Gastrocnemius medialis (tissue), 4 donors: Measurements from ENCODE around the gene CXCL8. TPM values are rescaled to one million over a fixed set of nuclear protein-coding genes. Genes with fewer than 3 reads are reported as not detected.
A peak's percentile ranks its signal among the peaks of the same experiment; 100 is the strongest.
"Not testable (repeated sequence)": the region's sequence is repeated elsewhere in the genome, so short reads cannot be mapped to it uniquely, and the experiment has no call there.

Experiments used
- ATAC-seq, 2 donors: fragments of 150-250 bp; one replicate each; pipeline ENCODE4 v1.9.1; 2016
- DNase-seq, 2 donors: peaks; one replicate each; pipeline ENCODE4 v3.0.0-alpha.2; 2019
- H3K27ac ChIP-seq, 4 donors: fragments of 200-600 bp; sonication (generic); 1 replicate in 1 of 4; 2 replicates in 3 of 4; pipeline ENCODE4 v1.5.1; 2016 to 2018; ENCODE audit warnings: mild to moderate bottlenecking in 2 of 4, moderate library complexity in 1 of 4
- H3K27me3 ChIP-seq, 3 donors: fragments of 200-600 bp; sonication (generic) in 2 of 3; 1 replicate in 1 of 3; 2 replicates in 2 of 3; pipeline versions ENCODE4 v1.5.1 to v1.6.0; 2016 to 2019; ENCODE audit warnings: mild to moderate bottlenecking in 1 of 3, moderate library complexity in 1 of 3
- H3K36me3 ChIP-seq, 2 donors: fragments of 200-600 bp; sonication (generic) in 1 of 2; one replicate each; pipeline ENCODE4 v1.5.1; 2017 to 2018
- H3K4me1 ChIP-seq, 2 donors: fragments of 200-600 bp; sonication (generic) in 1 of 2; one replicate each; pipeline ENCODE4 v1.5.1; 2016 to 2017; ENCODE audit warnings: mild to moderate bottlenecking in 2 of 2
- H3K4me3 ChIP-seq, 4 donors: fragments of 200-600 bp; sonication (generic) in 3 of 4; 1 replicate in 1 of 4; 2 replicates in 3 of 4; pipeline ENCODE4 v1.5.1; 2016 to 2019; ENCODE audit warnings: mild to moderate bottlenecking in 2 of 4
- H3K9me3 ChIP-seq, 3 donors: fragments of 200-600 bp; sonication (generic) in 2 of 3; 1 replicate in 1 of 3; 2 replicates in 2 of 3; pipeline ENCODE4 v1.5.1; 2016 to 2019
- CTCF ChIP-seq, 5 experiments: fragments of 450-650 bp in 3 of 5; fragments of 200-600 bp in 2 of 5; sonication (generic) in 2 of 5; IDR thresholded peaks in 4 of 5; conservative IDR thresholded peaks in 1 of 5; 1 replicate in 4 of 5; 2 replicates in 1 of 5; pipeline ENCODE4 v1.5.1; 2016 to 2019; ENCODE audit warnings: antibody characterized with exemption in 5 of 5, mild to moderate bottlenecking in 3 of 5, moderate library complexity in 3 of 5
- POLR2A ChIP-seq, 2 donors: fragments of 450-650 bp; IDR thresholded peaks; one replicate each; pipeline ENCODE4 v1.6.1; 2017; ENCODE audit warnings: antibody characterized with exemption in 2 of 2, mild to moderate bottlenecking in 2 of 2, moderate library complexity in 2 of 2
- in situ Hi-C, 4 donors: fragments of 200-750 bp; cut with MboI; loops; one replicate each; pipeline versions ENCODE4 v1.15.0 to v1.8.0; 2017; ENCODE audit warnings: low sequenced_read_pairs in 4 of 4
- intact Hi-C: fragments of 100-400 bp; cut with DNase I; formaldehyde crosslinking; loops from one replicate; pipeline ENCODE4 v1.15.1; 2023; ENCODE audit warnings: low total_unique reads
- total RNA-seq, 4 donors: library from RNA; depleted of rRNA; stranded (reverse); fragments of >200 nt; gene quantifications; one replicate each; pipeline versions ENCODE4 v1.1.0 to v1.2.3, GENCODE V29; 2016

CXCL8 gene
- total RNA-seq, 4 donors from 2014 or later: 0.22 to 1.9 (median 1.3) TPM

DNA sequence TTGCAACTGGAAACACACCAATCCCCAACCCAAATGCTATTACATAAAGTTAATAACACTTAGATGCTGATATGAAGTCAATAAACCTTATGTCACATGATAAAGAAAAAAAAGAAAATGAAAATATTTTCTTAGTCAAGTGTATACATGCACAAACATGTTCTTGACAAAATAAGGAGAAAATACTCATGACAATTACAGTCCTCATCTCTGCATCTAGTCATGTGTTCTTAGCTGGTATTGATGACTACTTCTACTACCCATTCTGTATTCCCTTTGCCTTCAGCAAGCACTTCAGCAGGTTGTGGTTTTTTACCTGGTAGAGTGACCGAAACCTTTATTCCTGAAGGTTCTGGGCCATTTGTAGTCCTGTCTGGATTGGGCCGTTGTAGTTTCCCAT is 24.9 kb downstream of the CXCL8 start:
- DNase-seq: no peak
- Histone ChIP-seq H3K36me3 (no peaks in the 10 kb centered on the region), H3K27me3 (no peaks in the 10 kb centered on the region), H3K9me3 (no peaks in the 10 kb centered on the region), H3K27ac (no peak overlapping the region), H3K4me3 (no peak overlapping the region), H3K4me1 (no peaks in the 10 kb centered on the region)
- intact Hi-C loops (no loop called here), in situ Hi-C loops (no loop called here)
- ATAC-seq: no peak
- TF ChIP-seq CTCF (IDR thresholded peaks at IDR 0.05 in 4 of 5, conservative IDR thresholded peaks at IDR 0.05 in 1 of 5) (no peak), POLR2A (IDR thresholded peaks at IDR 0.05) (no peak)

DNA sequence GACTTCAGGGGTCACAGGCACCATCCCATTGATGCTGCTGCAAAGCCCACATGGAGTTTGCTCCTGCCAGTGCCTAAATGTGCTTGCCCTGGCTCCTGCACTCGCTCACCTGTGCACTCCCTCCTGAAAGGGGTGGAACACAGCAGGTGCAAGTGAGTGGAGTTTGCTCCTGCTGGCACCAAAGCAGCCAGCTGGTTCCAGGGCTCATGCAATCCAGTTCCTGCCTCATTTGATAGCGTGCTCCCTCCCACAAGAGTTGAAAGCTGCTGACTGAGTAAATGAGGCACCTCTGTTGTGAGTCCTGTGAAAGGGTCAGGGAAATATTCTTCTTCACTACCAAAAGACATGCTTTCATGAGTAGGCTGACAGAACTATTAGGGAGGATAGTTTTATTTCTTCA is 30.5 kb downstream of the CXCL8 start:
- intact Hi-C loops: no loop called here
- H3K4me3 ChIP-seq: no peak overlapping the region
- no peak for TF ChIP-seq CTCF (IDR thresholded peaks at IDR 0.05 in 4 of 5, conservative IDR thresholded peaks at IDR 0.05 in 1 of 5)
- TF ChIP-seq POLR2A (IDR thresholded peaks at IDR 0.05): no peak
- ATAC-seq (no peak), DNase-seq (no peak)
- in situ Hi-C loops: no loop called here
- H3K27ac ChIP-seq: no peak overlapping the region
- H3K27me3 ChIP-seq: no peaks in the 10 kb centered on the region
- peaks cover 0 to 6% of the 10 kb centered on the region in 2 donors for H3K4me1 ChIP-seq
- no peaks in the 10 kb centered on the region for H3K9me3 ChIP-seq
- no peaks in the 10 kb centered on the region for H3K36me3 ChIP-seq

DNA sequence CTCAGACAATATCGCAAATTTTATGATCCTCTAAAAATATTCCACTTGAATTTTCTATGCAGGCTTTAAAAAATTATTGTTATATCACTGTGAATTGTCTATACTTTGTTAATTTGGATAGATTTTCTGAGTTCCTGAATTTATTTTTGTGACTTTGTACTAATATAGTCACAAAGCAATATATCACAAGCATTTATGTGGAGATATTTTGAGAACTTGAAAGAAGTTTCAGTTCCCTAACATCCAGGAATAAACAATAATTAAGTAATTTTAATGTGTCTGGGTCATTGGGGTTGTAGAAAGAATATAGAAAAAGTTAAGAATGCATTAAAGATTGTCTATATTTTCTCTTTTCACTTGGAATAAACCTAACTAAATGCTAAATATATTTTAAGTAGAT is 32.0 kb downstream of the CXCL8 start:
- no peak for DNase-seq

GRCh38 chr4:73774406-73774805 is 34.0 kb downstream of the CXCL8 start:
- H3K27me3 ChIP-seq, H3K27ac ChIP-seq, H3K9me3 ChIP-seq, DNase-seq, in situ Hi-C loops, H3K4me1 ChIP-seq, intact Hi-C loops, H3K36me3 ChIP-seq, ATAC-seq, H3K4me3 ChIP-seq: not testable (repeated sequence)

More for the DNA sequence above, 32.0 kb downstream of the CXCL8 start:
- Histone ChIP-seq H3K36me3 (no peaks in the 10 kb centered on the region), H3K27me3 (no peaks in the 10 kb centered on the region), H3K4me1 (peaks cover 0 to 7% of the 10 kb centered on the region in 2 donors), H3K9me3 (no peaks in the 10 kb centered on the region), H3K27ac (no peak overlapping the region), H3K4me3 (no peak overlapping the region)
- intact Hi-C loops: no loop called here
- TF ChIP-seq CTCF (IDR thresholded peaks at IDR 0.05 in 4 of 5, conservative IDR thresholded peaks at IDR 0.05 in 1 of 5) (no peak), POLR2A (IDR thresholded peaks at IDR 0.05) (no peak)
- in situ Hi-C loops: no loop called here
- no peak for ATAC-seq

GRCh38 chr4:73776321-73776729 is 36.0 kb downstream of the CXCL8 start:
- intact Hi-C loops: loop anchor here (5.0 kb wide), 1 partner anchor 56 kb away; no protein-coding TSS in a partner anchor
- no peaks in the 10 kb centered on the region for H3K36me3 ChIP-seq
- no peak overlapping the region for H3K4me3 ChIP-seq
- H3K4me1 ChIP-seq: peaks cover 0 to 7% of the 10 kb centered on the region in 2 donors
- no peaks in the 10 kb centered on the region for H3K9me3 ChIP-seq
- DNase-seq (peak; percentile 40 to 56), ATAC-seq (peak; percentile 81 to 83)
- TF ChIP-seq POLR2A (IDR thresholded peaks at IDR 0.05): no peak
- TF ChIP-seq CTCF (IDR thresholded peaks at IDR 0.05 in 4 of 5, conservative IDR thresholded peaks at IDR 0.05 in 1 of 5): no peak
- peak overlapping the region in 3 of 4 donors; percentile 28 to 59 (median 31) for H3K27ac ChIP-seq
- in situ Hi-C loops: no loop called here
- no peaks in the 10 kb centered on the region for H3K27me3 ChIP-seq
